ENCODE data around the gene HECW1.

DNA sequence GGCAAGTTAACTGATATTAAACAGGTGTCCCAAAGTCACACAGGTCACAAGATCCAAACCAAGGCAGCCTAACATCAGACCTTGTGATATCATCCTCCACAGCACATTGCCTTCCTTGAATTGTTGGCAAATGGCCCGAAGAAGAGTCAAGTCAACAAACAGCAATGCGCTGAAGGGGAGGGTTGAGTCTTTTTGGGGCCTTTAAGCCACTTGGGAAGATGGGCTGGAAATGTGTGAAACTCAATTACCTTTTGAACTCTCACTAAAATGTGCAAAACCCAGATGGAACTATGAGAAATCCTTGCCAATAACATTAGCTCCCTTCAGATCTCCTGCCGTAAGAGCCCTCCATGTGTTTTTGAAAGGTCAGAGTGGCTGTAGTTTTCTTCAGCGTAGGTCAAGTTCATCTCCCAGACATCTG lies 422.6 kb downstream of the HECW1 start:
- TF ChIP-seq, protein P1, sequence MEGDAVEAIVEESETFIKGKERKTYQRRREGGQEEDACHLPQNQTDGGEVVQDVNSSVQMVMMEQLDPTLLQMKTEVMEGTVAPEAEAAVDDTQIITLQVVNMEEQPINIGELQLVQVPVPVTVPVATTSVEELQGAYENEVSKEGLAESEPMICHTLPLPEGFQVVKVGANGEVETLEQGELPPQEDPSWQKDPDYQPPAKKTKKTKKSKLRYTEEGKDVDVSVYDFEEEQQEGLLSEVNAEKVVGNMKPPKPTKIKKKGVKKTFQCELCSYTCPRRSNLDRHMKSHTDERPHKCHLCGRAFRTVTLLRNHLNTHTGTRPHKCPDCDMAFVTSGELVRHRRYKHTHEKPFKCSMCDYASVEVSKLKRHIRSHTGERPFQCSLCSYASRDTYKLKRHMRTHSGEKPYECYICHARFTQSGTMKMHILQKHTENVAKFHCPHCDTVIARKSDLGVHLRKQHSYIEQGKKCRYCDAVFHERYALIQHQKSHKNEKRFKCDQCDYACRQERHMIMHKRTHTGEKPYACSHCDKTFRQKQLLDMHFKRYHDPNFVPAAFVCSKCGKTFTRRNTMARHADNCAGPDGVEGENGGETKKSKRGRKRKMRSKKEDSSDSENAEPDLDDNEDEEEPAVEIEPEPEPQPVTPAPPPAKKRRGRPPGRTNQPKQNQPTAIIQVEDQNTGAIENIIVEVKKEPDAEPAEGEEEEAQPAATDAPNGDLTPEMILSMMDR (IDR thresholded peaks at IDR 0.05) = no peak
- no peak for TF ChIP-seq KDM5A (IDR thresholded peaks at IDR 0.05)
- TF ChIP-seq POLR2A (IDR thresholded peaks at IDR 0.05; ENCODE audit: low read length) = no peak
- no peak for TF ChIP-seq REST (IDR thresholded peaks at IDR 0.05)
- TF ChIP-seq RCOR1 (IDR thresholded peaks at IDR 0.05; ENCODE audit: low read depth, low read length) = no peak
- no peak for TF ChIP-seq RNF2 (IDR thresholded peaks at IDR 0.05; ENCODE audit: borderline replicate concordance, low read depth)
- no peak for TF ChIP-seq USF2 (IDR thresholded peaks at IDR 0.05)
- TF ChIP-seq, protein P2, sequence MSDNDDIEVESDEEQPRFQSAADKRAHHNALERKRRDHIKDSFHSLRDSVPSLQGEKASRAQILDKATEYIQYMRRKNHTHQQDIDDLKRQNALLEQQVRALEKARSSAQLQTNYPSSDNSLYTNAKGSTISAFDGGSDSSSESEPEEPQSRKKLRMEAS (IDR thresholded peaks at IDR 0.05) = no peak
- TF ChIP-seq EP300 (IDR thresholded peaks at IDR 0.05) = no peak
- TF ChIP-seq NR3C1 (IDR thresholded peaks at IDR 0.05) = no peak
- no peak for TF ChIP-seq MAZ (IDR thresholded peaks at IDR 0.05; ENCODE audit: borderline replicate concordance, low read depth, low read length)
- TF ChIP-seq SMC3 (IDR thresholded peaks at IDR 0.05) = no peak
- TF ChIP-seq CBX2 (IDR thresholded peaks at IDR 0.05; ENCODE audit: borderline replicate concordance, low read depth) = no peak
